Psoas muscle (tissue), 8 donors: ENCODE results near the gene STRADB. TPM values are rescaled to one million over a fixed set of nuclear protein-coding genes. Genes with fewer than 3 reads are reported as not detected.
A peak's percentile ranks its signal among the peaks of the same experiment; 100 is the strongest.

Source experiments
- ATAC-seq, 4 donors: fragments of 200-7000 bp; cut with Tn5 transposase; one replicate each; pipeline ENCODE4 v1.9.1; 2020; ENCODE audit warnings: moderate library complexity in 3 of 4, mild to moderate bottlenecking in 2 of 4
- DNase-seq, 2 donors: peaks; one replicate each; pipeline ENCODE4 v3.0.0-alpha.2; 2020
- H3K27ac ChIP-seq: fragments of 200-600 bp; one replicate; pipeline ENCODE4 v1.8.0; 2022
- H3K27me3 ChIP-seq, 3 donors: fragments of 200-600 bp in 1 of 3; one replicate each; pipeline versions ENCODE4 v1.6.1 to v1.8.0; 2013 to 2022; ENCODE audit warnings: low read length in 2 of 3, mild to moderate bottlenecking in 2 of 3, moderate library complexity in 1 of 3; ENCODE audit not compliant: insufficient read depth in 3 of 3
- H3K36me3 ChIP-seq, 2 donors: fragments of 200-600 bp in 1 of 2; one replicate each; pipeline versions ENCODE4 v1.6.1 to v1.8.0; 2013 to 2022; ENCODE audit warnings: low read depth in 1 of 2, mild to moderate bottlenecking in 1 of 2, moderate library complexity in 1 of 2; ENCODE audit not compliant: insufficient read depth in 1 of 2
- H3K4me1 ChIP-seq: fragments of 200-600 bp; one replicate; pipeline ENCODE4 v1.8.0; 2022
- H3K4me3 ChIP-seq: fragments of 200-600 bp; one replicate; pipeline ENCODE4 v1.8.0; 2022; ENCODE audit warnings: mild to moderate bottlenecking
- H3K9me3 ChIP-seq: fragments of 200-600 bp; one replicate; pipeline ENCODE4 v1.8.0; 2022
- CTCF ChIP-seq: fragments of 200-600 bp; IDR thresholded peaks from one replicate; pipeline ENCODE4 v1.8.0; 2022; ENCODE audit warnings: antibody characterized with exemption
- WGBS, 3 donors: extraction: QIAGEN DNeasy Blood & Tissue Kit; methylation state at CpG; one replicate each; pipeline versions ENCODE4 v1.1.6 to v1.1.7; 2013; 5-methylcytosine and 5-hydroxymethylcytosine counted together
- intact Hi-C, 2 donors: fragments of 100-400 bp; cut with DNase I; formaldehyde crosslinking; loops; one replicate each; pipeline versions ENCODE4 v1.11.0 to v1.14.2; 2022
- polyA plus RNA-seq, 3 donors: library from polyadenylated mRNA; stranded (reverse); fragments of 200-250 nt; gene quantifications; one replicate each; pipeline ENCODE4 v1.2.3, GENCODE V29; 2013
- total RNA-seq, 4 donors: library from RNA; stranded (reverse); fragmentation: NEBNext Ultra II Directional in 2 of 4; extraction: Animal tissue kit (Norgen Biotek cat#: 25700) in 2 of 4; gene quantifications; one replicate each; pipeline versions ENCODE4 v1.2.1 to v1.2.4, GENCODE V29; 2021 to 2023
- donor health status: healthy with polysubstance abuse.
- donor health status: DM: no; HTN: no; CAD: no; lungs with moderate emphysema.
- donor health status: Bipolar disorder and iron deficiency.
- donor health status: healthy.
- donor health status: DM: yes; HTN: yes; CAD: no.
- donor health status: DM: no; HTN: no; CAD: no.
- donor health status: DM: no; HTN: no; CAD: no.
- donor health status: DM: yes; HTN: yes; CAD: no.

Gene STRADB
- total and polyA plus RNA-seq, 7 donors = 48.5 to 175 (median 79.7) TPM

GRCh38 chr2:201466050-201466675 is 14.6 kb downstream of the STRADB start:
- 38 to 57% (median 40%) methylated on average over 3 of the region's 3 CpGs for WGBS, 3 donors
- DNase-seq = no peak
- intact Hi-C loops = loop anchor here in 1 of 2 donors (10.0 kb wide), 1 partner anchor 259 kb away; no protein-coding TSS in a partner anchor
- Histone ChIP-seq H3K4me3 (no peak overlapping the region), H3K4me1 (peaks cover 12% of the 10 kb centered on the region), H3K9me3 (no peaks in the 10 kb centered on the region), H3K27ac (peak overlapping the region; percentile 63), H3K36me3 (peaks cover 9 to 83% of the 10 kb centered on the region in 2 donors), H3K27me3 (no peaks in the 10 kb centered on the region)
- peak; percentile 72 to 94 (median 80) for ATAC-seq
- no peak for TF ChIP-seq CTCF

GRCh38 chr2:201467666-201468065 is 16.1 kb downstream of the STRADB start:
- H3K9me3 ChIP-seq = no peaks in the 10 kb centered on the region
- intact Hi-C loops = loop anchor here in 1 of 2 donors (10.0 kb wide), 1 partner anchor 257 kb away; no protein-coding TSS in a partner anchor
- TF ChIP-seq CTCF = no peak
- H3K4me3 ChIP-seq = no peak overlapping the region
- no peak for ATAC-seq
- peaks cover 10 to 83% of the 10 kb centered on the region in 2 donors for H3K36me3 ChIP-seq
- no peak for DNase-seq
- no peaks in the 10 kb centered on the region for H3K27me3 ChIP-seq
- H3K27ac ChIP-seq = no peak overlapping the region
- peaks cover 12% of the 10 kb centered on the region for H3K4me1 ChIP-seq

GRCh38 chr2:201470821-201471731 is 19.5 kb downstream of the STRADB start:
- ATAC-seq (peak in 2 of 4 donors; percentile 24 to 30), DNase-seq (no peak)
- Histone ChIP-seq H3K27ac (no peak overlapping the region), H3K9me3 (no peaks in the 10 kb centered on the region), H3K27me3 (no peaks in the 10 kb centered on the region), H3K4me3 (no peak overlapping the region), H3K36me3 (peaks cover 10 to 92% of the 10 kb centered on the region in 2 donors), H3K4me1 (peaks cover 12% of the 10 kb centered on the region)
- no peak for TF ChIP-seq CTCF
- intact Hi-C loops = loop anchor here in 1 of 2 donors (10.0 kb wide), 1 partner anchor 254 kb away; no protein-coding TSS in a partner anchor
- 75 to 81% (median 81%) methylated on average over 9 of the region's 9 CpGs for WGBS, 3 donors

GRCh38 chr2:201471732-201472393 is 20.3 kb downstream of the STRADB start:
- intact Hi-C loops = loop anchor here in 1 of 2 donors (10.0 kb wide), 1 partner anchor 253 kb away; no protein-coding TSS in a partner anchor
- TF ChIP-seq CTCF = no peak
- no peaks in the 10 kb centered on the region for H3K27me3 ChIP-seq
- DNase-seq (no peak), ATAC-seq (no peak)
- no peak overlapping the region for H3K4me3 ChIP-seq
- 75 to 78% (median 75%) methylated on average over 3 of the region's 3 CpGs for WGBS, 3 donors
- peaks cover 10 to 96% of the 10 kb centered on the region in 2 donors for H3K36me3 ChIP-seq
- no peaks in the 10 kb centered on the region for H3K9me3 ChIP-seq
- peaks cover 4% of the 10 kb centered on the region for H3K4me1 ChIP-seq
- H3K27ac ChIP-seq = no peak overlapping the region
